Lung (tissue), 12 donors: ENCODE measurements around the gene SBF2. TPM values are rescaled to one million over a fixed set of nuclear protein-coding genes. Genes with fewer than 3 reads are reported as not detected.

Source experiments
- ATAC-seq: fragments of 200-7000 bp; cut with Tn5 transposase; one replicate; pipeline ENCODE4 v1.9.1; 2020; ENCODE audit warnings: moderate number of reproducible peaks; ENCODE audit not compliant: insufficient read depth, low FRiP score
- DNase-seq, 3 donors: peaks; one replicate each; pipeline ENCODE4 v3.0.0-alpha.2; 2013 to 2017
- H3K27ac ChIP-seq, 2 donors: one replicate each; pipeline ENCODE4 v1.5.1; 2013; ENCODE audit warnings: mild to moderate bottlenecking in 2 of 2, moderate library complexity in 2 of 2, control low read depth in 1 of 2, inconsistent platforms in 1 of 2, low read depth in 1 of 2, low read length in 1 of 2
- H3K27me3 ChIP-seq, 3 donors: one replicate each; pipeline ENCODE4 v1.5.1; 2013; ENCODE audit warnings: low read length in 2 of 3; ENCODE audit not compliant: control insufficient read depth in 3 of 3, insufficient read depth in 3 of 3
- H3K36me3 ChIP-seq, 4 donors: one replicate each; pipeline ENCODE4 v1.5.1; 2013; ENCODE audit warnings: low read length in 4 of 4, mild to moderate bottlenecking in 1 of 4, moderate library complexity in 1 of 4; ENCODE audit not compliant: control insufficient read depth in 4 of 4, insufficient read depth in 4 of 4
- H3K4me1 ChIP-seq, 5 donors: one replicate each; pipeline ENCODE4 v1.5.1; 2013; ENCODE audit warnings: low read length in 5 of 5, mild to moderate bottlenecking in 2 of 5, moderate library complexity in 1 of 5; ENCODE audit not compliant: control insufficient read depth in 5 of 5, insufficient read depth in 5 of 5
- H3K4me3 ChIP-seq: one replicate; pipeline ENCODE4 v1.5.1; 2013; ENCODE audit warnings: mild to moderate bottlenecking, control low read depth, moderate library complexity
- H3K9ac ChIP-seq, 2 donors: one replicate each; pipeline ENCODE4 v1.5.1; 2013; ENCODE audit warnings: low read length in 2 of 2, control low read depth in 1 of 2; ENCODE audit not compliant: insufficient read depth in 1 of 2
- H3K9me3 ChIP-seq, 4 donors: one replicate each; pipeline ENCODE4 v1.5.1; 2013; ENCODE audit warnings: low read length in 3 of 4, mild to moderate bottlenecking in 1 of 4, moderate library complexity in 1 of 4; ENCODE audit not compliant: control insufficient read depth in 4 of 4, insufficient read depth in 3 of 4
- CTCF ChIP-seq: IDR thresholded peaks from 2 replicates; pipeline ENCODE4 v1.5.1; 2012; ENCODE audit warnings: mild to moderate bottlenecking; ENCODE audit errors: control extremely low read depth, extremely low read depth
- WGBS, 2 donors: extraction: QIAGEN DNeasy Blood & Tissue Kit; methylation state at CpG; one replicate each; pipeline ENCODE4 v1.1.7; 2013; 5-methylcytosine and 5-hydroxymethylcytosine counted together
- polyA plus RNA-seq, 2 donors: library from polyadenylated mRNA; stranded (reverse); fragments of 200-250 nt; gene quantifications; one replicate each; pipeline ENCODE4 v1.2.1, GENCODE V29; 2013
- total RNA-seq, 2 donors: library from RNA; depleted of rRNA in 1 of 2; stranded (reverse); fragments of >200 nt in 1 of 2; gene quantifications; one replicate each; pipeline ENCODE4 v1.2.1, GENCODE V29; 2014 to 2021
- donor health status: control.
- donor health status: control.
- donor health status: Bipolar disorder and iron deficiency.
- donor health status: healthy.
- donor health status: DM: yes; HTN: yes; CAD: no.

SBF2 gene
- total and polyA plus RNA-seq, 4 donors: 4.4 to 104 (median 24.9) TPM

GRCh38 chr11:9982127-9982795 lies 311.8 kb downstream of the SBF2 start:
- no peak for TF ChIP-seq CTCF
- Histone ChIP-seq H3K4me1 (peaks cover 0 to 5% (median 0%) of the 10 kb centered on the region in 5 donors), H3K27ac (no peak overlapping the region), H3K4me3 (no peak overlapping the region), H3K27me3 (no peaks in the 10 kb centered on the region), H3K9me3 (no peaks in the 10 kb centered on the region), H3K36me3 (peaks cover 0 to 10% (median 6%) of the 10 kb centered on the region in 4 donors), H3K9ac (no peak overlapping the region)
- ATAC-seq: no peak
- no peak for DNase-seq
- WGBS, 2 donors: 77% methylated on average over 6 of the region's 6 CpGs

GRCh38 chr11:9980931-9981330 lies 313.1 kb downstream of the SBF2 start:
- no peak for ATAC-seq
- Histone ChIP-seq H3K4me3 (no peak overlapping the region), H3K27me3 (no peaks in the 10 kb centered on the region), H3K9ac (no peak overlapping the region), H3K9me3 (no peaks in the 10 kb centered on the region), H3K36me3 (peaks cover 0 to 8% (median 5%) of the 10 kb centered on the region in 4 donors), H3K27ac (no peak overlapping the region), H3K4me1 (peaks cover 0 to 5% (median 0%) of the 10 kb centered on the region in 5 donors)
- no peak for TF ChIP-seq CTCF
- WGBS, 2 donors: 90 to 96% methylated on average over 1 of the region's 1 CpG
- DNase-seq: no peak

DNA sequence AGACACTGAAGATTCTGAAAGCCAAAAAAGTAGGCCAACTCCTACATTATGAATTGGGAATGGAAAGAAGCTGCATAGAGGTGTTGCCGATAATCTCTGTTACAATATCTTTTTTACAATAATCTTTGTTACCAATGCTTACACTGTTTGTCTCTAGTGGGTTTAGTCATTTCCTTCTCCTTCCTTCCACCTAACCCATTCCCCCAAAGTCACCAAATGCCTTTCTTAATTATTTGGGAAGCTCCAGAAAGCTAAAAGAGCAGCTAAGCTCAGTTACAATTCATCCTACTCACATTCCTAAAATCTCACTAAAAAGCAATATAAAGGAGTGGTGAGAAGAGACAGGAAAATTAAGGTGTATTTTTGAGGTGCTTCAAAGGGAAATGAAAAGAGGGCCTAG lies 316.5 kb downstream of the SBF2 start:
- Histone ChIP-seq H3K27me3 (no peaks in the 10 kb centered on the region), H3K4me3 (no peak overlapping the region), H3K4me1 (peaks cover 0 to 5% (median 0%) of the 10 kb centered on the region in 5 donors), H3K9ac (no peak overlapping the region), H3K27ac (no peak overlapping the region), H3K9me3 (no peaks in the 10 kb centered on the region), H3K36me3 (peaks cover 0 to 2% (median 0%) of the 10 kb centered on the region in 4 donors)
- DNase-seq: no peak
- ATAC-seq: no peak
- no peak for TF ChIP-seq CTCF
- WGBS, 2 donors: 61 to 63% methylated on average over 1 of the region's 1 CpG
